Subcutaneous adipose tissue (tissue), 4 donors: Measurements from ENCODE around the gene PEBP1. TPM values are rescaled to one million over a fixed set of nuclear protein-coding genes. Genes with fewer than 3 reads are reported as not detected.

ENCODE experiments used
- CTCF ChIP-seq: fragments of 450-650 bp; IDR thresholded peaks from one replicate; pipeline ENCODE4 v1.5.1; 2016; ENCODE audit warnings: low read depth, mild to moderate bottlenecking, control low read depth, antibody characterized with exemption, moderate library complexity
- total RNA-seq, 4 donors: library from RNA; depleted of rRNA; stranded (reverse); fragments of >200 nt; gene quantifications; one replicate each; pipeline ENCODE4 v1.1.0, GENCODE V29; 2016

PEBP1 gene
- total RNA-seq, 4 donors from 2014 or later: 207 to 336 (median 255) TPM

GRCh38 chr12:118151755-118152154 is 15.8 kb downstream of the PEBP1 start:
- no peak for TF ChIP-seq CTCF

- TF ChIP-seq CTCF: no peak
These were observed 24.6 kb downstream of the PEBP1 start for GRCh38 chr12:118160536-118160935.

GRCh38 chr12:118164798-118165486 is 29.0 kb downstream of the PEBP1 start:
- no peak for TF ChIP-seq CTCF

GRCh38 chr12:118166946-118167345 is 31.0 kb downstream of the PEBP1 start:
- no peak for TF ChIP-seq CTCF

- TF ChIP-seq CTCF: no peak
These were observed 40.0 kb downstream of the PEBP1 start for GRCh38 chr12:118175823-118176447.

GRCh38 chr12:118183155-118183554 is 47.2 kb downstream of the PEBP1 start:
- no peak for TF ChIP-seq CTCF

- TF ChIP-seq CTCF: no peak
These were observed 47.8 kb downstream of the PEBP1 start for GRCh38 chr12:118183711-118184110.
